K562 (cell line): ENCODE results near the gene SH3D19. TPM values are rescaled to one million over a fixed set of nuclear protein-coding genes. Genes with fewer than 3 reads are reported as not detected.

Source experiments
- ATAC-seq: fragments of 200-7000 bp; cut with Tn5 transposase; 3 replicates; pipeline ENCODE4 v1.9.1; 2020; ENCODE audit warnings: moderate library complexity
- BruUV-seq: library from RNA; stranded (reverse); fragments of 400-500 nt; replicated peaks from 2 replicates; lab custom pipeline; 2021; lab: Mats Ljungman, UMichigan
- CTCF ChIA-PET: fragments of 300-600 bp; formaldehyde crosslinking; extraction: SDS; loops from one replicate; lab custom pipeline; 2021; ENCODE audit warnings: low intra/inter-chr PET ratio; lab: Yijun Ruan, JAX
- POLR2A ChIA-PET: fragments of 300-600, 350-650 bp; sonication (Branson Sonifier 250); formaldehyde crosslinking; extraction: SDS; loops from one replicate; lab custom pipeline; 2021; ENCODE audit warnings: antibody characterized with exemption, inconsistent platforms; lab: Yijun Ruan, JAX
- DNase-seq, 4 experiments: peaks; one replicate each; pipeline versions ENCODE4 v3.0.0 to v3.0.0-alpha.2; 2011 to 2018; ENCODE audit warnings: low spot score in 3 of 4, mixed read lengths in 3 of 4; ENCODE audit errors: extremely low read depth in 1 of 4
- FAIRE-seq: peaks from 2 replicates; lab custom pipeline; 2011; peaks lifted over from hg19 to GRCh38; lab: Jason Lieb, UNC
- H2AFZ ChIP-seq: 2 replicates; pipeline ENCODE4 v1.6.0; 2011; ENCODE audit warnings: low read depth, low read length, control low read depth, inconsistent platforms
- H3K27ac ChIP-seq: fragments of 200-600 bp; 3 replicates; pipeline ENCODE4 v1.8.0; 2011; ENCODE audit warnings: low read depth, mild to moderate bottlenecking, control low read depth, inconsistent platforms, low read length, moderate library complexity, mixed read lengths; ENCODE audit errors: extremely low read depth
- H3K27me3 ChIP-seq, 2 experiments: fragments of 300-600 bp in 1 of 2; 2 replicates in 1 of 2; 3 replicates in 1 of 2; pipeline versions ENCODE4 v1.6.0 to v1.8.0; 2011; ENCODE audit warnings: inconsistent platforms in 2 of 2, low read length in 2 of 2, mild to moderate bottlenecking in 1 of 2, mixed read lengths in 1 of 2, moderate library complexity in 1 of 2; ENCODE audit not compliant: control insufficient read depth in 2 of 2, insufficient read depth in 2 of 2
- H3K36me3 ChIP-seq: fragments of 300-600 bp; 3 replicates; pipeline ENCODE4 v1.8.0; 2011; ENCODE audit warnings: mild to moderate bottlenecking, low read length, inconsistent platforms; ENCODE audit not compliant: control insufficient read depth, insufficient read depth
- H3K4me1 ChIP-seq, 2 experiments: fragments of 200-600 bp in 1 of 2; replicated peaks in 1 of 2; 2 replicates in 1 of 2; 3 replicates in 1 of 2; pipeline versions ENCODE4 v1.5.1 to v1.8.0; 2011; ENCODE audit warnings: inconsistent platforms in 2 of 2, low read length in 2 of 2, mild to moderate bottlenecking in 1 of 2, mixed read lengths in 1 of 2, moderate library complexity in 1 of 2; ENCODE audit not compliant: control insufficient read depth in 2 of 2, insufficient read depth in 2 of 2
- H3K4me2 ChIP-seq: 2 replicates; pipeline ENCODE4 v1.6.1; 2011; ENCODE audit warnings: low read length, control low read depth, inconsistent platforms, mixed read lengths; ENCODE audit not compliant: insufficient read depth
- H3K4me3 ChIP-seq: fragments of 200-600 bp; sonication (generic), shearing (Covaris generic); 2 replicates; pipeline ENCODE4 v1.5.1; 2016; ENCODE audit warnings: control low read depth, inconsistent platforms
- H3K79me2 ChIP-seq: fragments of 200-600 bp; 3 replicates; pipeline ENCODE4 v1.8.0; 2011; ENCODE audit warnings: low read length, inconsistent platforms; ENCODE audit not compliant: control insufficient read depth, insufficient read depth
- H3K9ac ChIP-seq, 2 experiments: 2 replicates each; pipeline versions ENCODE4 v1.6.0 to v1.6.1; 2011; ENCODE audit warnings: low read depth in 2 of 2, low read length in 2 of 2, control low read depth in 1 of 2, inconsistent platforms in 1 of 2, mild to moderate bottlenecking in 1 of 2, mixed read lengths in 1 of 2; ENCODE audit not compliant: insufficient read depth in 1 of 2
- H3K9me1 ChIP-seq: one replicate; pipeline ENCODE4 v1.6.0; 2011; ENCODE audit warnings: inconsistent platforms, mild to moderate bottlenecking, low read length, moderate library complexity; ENCODE audit not compliant: control insufficient read depth, insufficient read depth
- H3K9me3 ChIP-seq: replicated peaks from 2 replicates; pipeline ENCODE4 v1.5.1; 2011; ENCODE audit warnings: low read depth, low read length, inconsistent platforms; ENCODE audit not compliant: control insufficient read depth, insufficient read depth
- H4K20me1 ChIP-seq: replicated peaks from 2 replicates; pipeline ENCODE4 v1.6.1; 2011; ENCODE audit warnings: low read length, inconsistent platforms, mixed read lengths; ENCODE audit not compliant: control insufficient read depth, insufficient read depth
- DIDO1 ChIP-seq: fragments of 450-650 bp; IDR thresholded peaks from 2 replicates; pipeline ENCODE4 v1.6.1; 2016; ENCODE audit warnings: low read depth, missing biosample characterization, missing genetic modification characterization
- MAFK ChIP-seq: IDR thresholded peaks from 2 replicates; pipeline ENCODE4 v1.6.1; 2011; ENCODE audit warnings: low read length, improper control_type of control experiment
- MAZ ChIP-seq, 2 experiments: fragments of 450-650 bp in 1 of 2; sonication (generic) in 1 of 2; formaldehyde crosslinking; IDR thresholded peaks in 1 of 2; conservative IDR thresholded peaks in 1 of 2; 2 replicates each; pipeline versions ENCODE4 v1.4.0 to v1.5.0; 2020; ENCODE audit warnings: mild to moderate bottlenecking in 1 of 2, missing genetic modification reagents in 1 of 2
- MEF2D ChIP-seq: conservative IDR thresholded peaks from 2 replicates; pipeline ENCODE4 v1.6.1; 2016; ENCODE audit warnings: low read depth, missing genetic modification characterization, missing compliant biosample characterization
- POLR3A ChIP-seq: IDR thresholded peaks from 2 replicates; pipeline ENCODE4 v1.6.1; 2011; ENCODE audit warnings: borderline replicate concordance, mild to moderate bottlenecking, moderate library complexity; ENCODE audit not compliant: insufficient read length, insufficient read depth; ENCODE audit errors: extremely low read depth
- SRSF9 ChIP-seq: fragments of 200-400 bp; formaldehyde crosslinking; IDR thresholded peaks from 2 replicates; pipeline ENCODE4 v1.6.1; 2017; ENCODE audit warnings: low read depth, low read length, borderline replicate concordance
- ZFX ChIP-seq: sonication (generic); formaldehyde crosslinking; IDR thresholded peaks from 2 replicates; pipeline ENCODE4 v1.8.0; 2022; ENCODE audit warnings: mild to moderate bottlenecking, missing genetic modification reagents, moderate library complexity
- ZNF384 ChIP-seq: IDR thresholded peaks from 2 replicates; pipeline ENCODE4 v1.6.1; 2012; ENCODE audit warnings: low read depth, low read length, improper control_type of control experiment
- ZNF41 ChIP-seq: fragments of 250-450 bp; sonication (Bioruptor Pico); conservative IDR thresholded peaks from 2 replicates; pipeline ENCODE4 v1.4.0; 2020; ENCODE audit warnings: mild to moderate bottlenecking
- WGBS: fragments of 100-300 bp; shearing (Covaris generic); methylation state at CpG from one replicate; pipeline ENCODE4 v1.1.6; 2016; ENCODE audit warnings: low coverage, mixed read lengths; ENCODE audit not compliant: insufficient coverage; ENCODE audit errors: missing lambda C conversion rate; 5-methylcytosine and 5-hydroxymethylcytosine counted together
- in situ Hi-C: fragments of 300-500 bp; cut with MboI; formaldehyde crosslinking; loops from 4 replicates; pipeline ENCODE4 v1.15.0; 2018; ENCODE audit warnings: inconsistent platforms, mixed read lengths
- intact Hi-C: fragments of 100-400 bp; cut with micrococcal nuclease; formaldehyde crosslinking; loops from 2 replicates; pipeline ENCODE4 v1.14.2; 2022
- polyA plus RNA-seq, 8 experiments: library from polyadenylated mRNA; depleted of rRNA in 4 of 8; stranded (reverse) in 5 of 8; unstranded in 3 of 8; fragments of >200 nt; fragmentation: Nextera tagmentation in 2 of 8; fragmentation: Illumina TruSeq in 1 of 8; extraction: Ambion mirVana in 2 of 8; extraction: Trizol in 1 of 8; gene quantifications; 2 replicates each; pipeline versions ENCODE4 v1.2.1 to v1.2.3, GENCODE V29; 2011 to 2014; ENCODE audit warnings: inconsistent platforms in 1 of 8, missing spikeins in 1 of 8
- total RNA-seq, 7 experiments: library from RNA; depleted of rRNA in 6 of 7; stranded (reverse); fragments of >200 nt in 6 of 7; fragmentation: Illumina TruSeq in 2 of 7; extraction: Trizol in 2 of 7; gene quantifications; 2 replicates each; pipeline versions ENCODE4 v1.2.1 to v1.2.3, GENCODE V29; 2011 to 2021; ENCODE audit warnings: low replicate concordance in 1 of 7
- TF ChIP-seq, protein P1 (sequence below): fragments of 250-450 bp; sonication (Bioruptor Pico); IDR thresholded peaks from 2 replicates; pipeline ENCODE4 v1.5.0; 2020; ENCODE audit warnings: mild to moderate bottlenecking
- TF ChIP-seq, protein P2 (sequence below): fragments of 250-450 bp; sonication (Bioruptor Pico); IDR thresholded peaks from 2 replicates; pipeline ENCODE4 v1.9.0; 2021; ENCODE audit warnings: mild to moderate bottlenecking, inconsistent platforms
- TF ChIP-seq, protein P3 (sequence below): fragments of 250-450 bp; sonication (Bioruptor Pico); IDR thresholded peaks from 2 replicates; pipeline ENCODE4 v1.6.1; 2021; ENCODE audit warnings: mild to moderate bottlenecking
- TF ChIP-seq, protein P4 (sequence below), 3 experiments: IDR thresholded peaks in 2 of 3; conservative IDR thresholded peaks in 1 of 3; 2 replicates each; pipeline ENCODE4 v1.5.1; 2011 to 2012; ENCODE audit warnings: low read length in 3 of 3, mild to moderate bottlenecking in 3 of 3, control low read depth in 2 of 3, improper control_type of control experiment in 1 of 3, inconsistent platforms in 1 of 3, low read depth in 1 of 3, mixed read lengths in 1 of 3, moderate library complexity in 1 of 3; ENCODE audit not compliant: insufficient read depth in 2 of 3

SH3D19 gene
- total and polyA plus RNA-seq, 9 of the 15 experiments (the other 6 are each of a cell fraction or from before 2014, with no cell fraction given), result 0.42 to 2.2 (median 1.1) TPM; not detected in 6

DNA sequence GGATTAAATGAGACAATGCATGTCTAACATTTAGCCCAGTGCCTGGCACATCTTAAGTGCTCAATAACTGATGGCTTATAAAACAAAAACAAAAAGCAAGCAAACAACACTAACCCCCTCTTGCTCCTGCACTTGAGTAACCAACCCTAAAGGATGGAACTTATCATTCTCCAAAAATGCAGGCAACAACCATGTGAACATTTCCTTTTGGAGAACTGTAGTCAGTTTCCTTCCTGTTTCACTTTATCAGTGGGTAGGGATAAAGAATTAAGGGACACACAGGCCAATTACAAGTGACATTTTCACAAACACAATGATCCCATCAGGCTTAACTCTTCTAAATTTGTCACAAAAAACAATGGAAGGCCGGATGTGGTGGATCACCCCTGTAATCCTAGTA, 195.6 kb downstream of the SH3D19 start (continued):
- no peak for TF ChIP-seq POLR3A
- TF ChIP-seq, all 486 proteins: peak for 0

DNA sequence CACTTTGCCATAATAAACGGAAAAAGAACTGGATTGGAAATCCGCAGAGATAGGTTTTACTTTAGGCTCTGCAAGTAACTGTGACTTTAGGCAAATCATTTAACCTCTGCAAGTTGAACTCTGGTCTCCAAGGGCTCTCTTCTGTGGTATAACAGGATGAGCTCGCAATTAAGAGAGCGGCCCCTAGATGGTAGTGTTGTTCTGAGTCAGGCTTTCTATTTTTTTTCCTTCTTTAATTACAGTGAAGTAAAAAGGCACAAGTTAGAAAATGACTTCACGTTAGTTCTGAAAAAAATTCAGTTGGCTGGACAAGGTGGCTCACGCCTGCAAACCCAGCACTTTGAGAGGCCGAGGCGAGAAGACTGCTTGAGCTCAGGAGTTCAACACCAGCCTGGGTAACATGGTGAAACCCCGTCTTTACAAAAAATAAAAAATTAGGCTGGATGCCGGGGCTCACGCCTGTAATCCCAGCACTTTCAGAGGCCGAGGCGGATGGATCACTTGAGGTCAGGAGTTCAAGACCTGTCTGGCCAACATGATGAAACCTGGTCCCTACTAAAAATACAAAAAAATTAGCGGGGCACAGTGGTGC, 207.9 kb downstream of the SH3D19 start:
- in situ Hi-C loops, result loop anchor here (10.0 kb wide), 1 partner anchor 497 kb away; no protein-coding TSS in a partner anchor
- H3K27ac ChIP-seq, result no peak overlapping the region
- H3K4me1 ChIP-seq, result no peaks in the 10 kb centered on the region
- H3K9me3 ChIP-seq, result no peaks in the 10 kb centered on the region
- no peaks in the 10 kb centered on the region for H3K9me1 ChIP-seq
- peak; percentile 85 for ATAC-seq
- DNase-seq, result peak; percentile 56 to 69 (median 59)
- CTCF ChIA-PET, result interaction anchor here (0.5 to 0.7 kb wide), 2 partner anchors 1280 to 1727 kb away, joined by 3 to 4 read pairs; no protein-coding TSS in a partner anchor
- H4K20me1 ChIP-seq, result no peaks in the 10 kb centered on the region
- POLR2A ChIA-PET, result interaction anchor here (0.6 to 1.3 kb wide), 5 partner anchors 9 to 954 kb away, joined by 3 to 4 read pairs (median 3); no protein-coding TSS in a partner anchor
- 19% methylated on average over 14 of the region's 14 CpGs for WGBS
- FAIRE-seq, result peak; percentile 84
- intact Hi-C loops, result loop anchor here (1.0 to 10.0 kb wide), 5 partner anchors 50 to 527 kb away; partner anchors contain the start of gene PRSS48
- H3K9ac ChIP-seq, result no peak overlapping the region
- H3K36me3 ChIP-seq, result no peaks in the 10 kb centered on the region
- no peak overlapping the region for H3K4me3 ChIP-seq
- no peak overlapping the region for H3K4me2 ChIP-seq
- no peak overlapping the region for H2AFZ ChIP-seq
- H3K27me3 ChIP-seq, result no peaks in the 10 kb centered on the region; a peak in 1 of 5 replicates
- no TSS peak for BruUV-seq
- no peaks in the 10 kb centered on the region for H3K79me2 ChIP-seq
- TF ChIP-seq MEF2D (tag), result no peak
- TF ChIP-seq, protein P1, sequence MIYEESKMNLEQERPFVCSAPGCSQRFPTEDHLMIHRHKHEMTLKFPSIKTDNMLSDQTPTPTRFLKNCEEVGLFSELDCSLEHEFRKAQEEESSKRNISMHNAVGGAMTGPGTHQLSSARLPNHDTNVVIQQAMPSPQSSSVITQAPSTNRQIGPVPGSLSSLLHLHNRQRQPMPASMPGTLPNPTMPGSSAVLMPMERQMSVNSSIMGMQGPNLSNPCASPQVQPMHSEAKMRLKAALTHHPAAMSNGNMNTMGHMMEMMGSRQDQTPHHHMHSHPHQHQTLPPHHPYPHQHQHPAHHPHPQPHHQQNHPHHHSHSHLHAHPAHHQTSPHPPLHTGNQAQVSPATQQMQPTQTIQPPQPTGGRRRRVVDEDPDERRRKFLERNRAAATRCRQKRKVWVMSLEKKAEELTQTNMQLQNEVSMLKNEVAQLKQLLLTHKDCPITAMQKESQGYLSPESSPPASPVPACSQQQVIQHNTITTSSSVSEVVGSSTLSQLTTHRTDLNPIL (CRISPR knock-in tag), result no peak
- no peak for TF ChIP-seq ZFX (CRISPR knock-in tag)
- no peak for TF ChIP-seq SRSF9
- TF ChIP-seq, protein P2, sequence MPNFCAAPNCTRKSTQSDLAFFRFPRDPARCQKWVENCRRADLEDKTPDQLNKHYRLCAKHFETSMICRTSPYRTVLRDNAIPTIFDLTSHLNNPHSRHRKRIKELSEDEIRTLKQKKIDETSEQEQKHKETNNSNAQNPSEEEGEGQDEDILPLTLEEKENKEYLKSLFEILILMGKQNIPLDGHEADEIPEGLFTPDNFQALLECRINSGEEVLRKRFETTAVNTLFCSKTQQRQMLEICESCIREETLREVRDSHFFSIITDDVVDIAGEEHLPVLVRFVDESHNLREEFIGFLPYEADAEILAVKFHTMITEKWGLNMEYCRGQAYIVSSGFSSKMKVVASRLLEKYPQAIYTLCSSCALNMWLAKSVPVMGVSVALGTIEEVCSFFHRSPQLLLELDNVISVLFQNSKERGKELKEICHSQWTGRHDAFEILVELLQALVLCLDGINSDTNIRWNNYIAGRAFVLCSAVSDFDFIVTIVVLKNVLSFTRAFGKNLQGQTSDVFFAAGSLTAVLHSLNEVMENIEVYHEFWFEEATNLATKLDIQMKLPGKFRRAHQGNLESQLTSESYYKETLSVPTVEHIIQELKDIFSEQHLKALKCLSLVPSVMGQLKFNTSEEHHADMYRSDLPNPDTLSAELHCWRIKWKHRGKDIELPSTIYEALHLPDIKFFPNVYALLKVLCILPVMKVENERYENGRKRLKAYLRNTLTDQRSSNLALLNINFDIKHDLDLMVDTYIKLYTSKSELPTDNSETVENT, result no peak
- TF ChIP-seq ZNF41 (CRISPR knock-in tag), result no peak
- TF ChIP-seq MAFK, result no peak
- TF ChIP-seq MAZ (CRISPR knock-in tag; conservative IDR thresholded peaks at IDR 0.05 in 1 of 2, IDR thresholded peaks at IDR 0.05 in 1 of 2), result no peak
- peak; percentile 91 for TF ChIP-seq ZNF384
- no peak for TF ChIP-seq DIDO1
- TF ChIP-seq, protein P3, sequence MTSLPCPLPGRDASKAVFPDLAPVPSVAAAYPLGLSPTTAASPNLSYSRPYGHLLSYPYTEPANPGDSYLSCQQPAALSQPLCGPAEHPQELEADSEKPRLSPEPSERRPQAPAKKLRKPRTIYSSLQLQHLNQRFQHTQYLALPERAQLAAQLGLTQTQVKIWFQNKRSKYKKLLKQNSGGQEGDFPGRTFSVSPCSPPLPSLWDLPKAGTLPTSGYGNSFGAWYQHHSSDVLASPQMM (CRISPR knock-in tag), result no peak
- TF ChIP-seq, protein P4, sequence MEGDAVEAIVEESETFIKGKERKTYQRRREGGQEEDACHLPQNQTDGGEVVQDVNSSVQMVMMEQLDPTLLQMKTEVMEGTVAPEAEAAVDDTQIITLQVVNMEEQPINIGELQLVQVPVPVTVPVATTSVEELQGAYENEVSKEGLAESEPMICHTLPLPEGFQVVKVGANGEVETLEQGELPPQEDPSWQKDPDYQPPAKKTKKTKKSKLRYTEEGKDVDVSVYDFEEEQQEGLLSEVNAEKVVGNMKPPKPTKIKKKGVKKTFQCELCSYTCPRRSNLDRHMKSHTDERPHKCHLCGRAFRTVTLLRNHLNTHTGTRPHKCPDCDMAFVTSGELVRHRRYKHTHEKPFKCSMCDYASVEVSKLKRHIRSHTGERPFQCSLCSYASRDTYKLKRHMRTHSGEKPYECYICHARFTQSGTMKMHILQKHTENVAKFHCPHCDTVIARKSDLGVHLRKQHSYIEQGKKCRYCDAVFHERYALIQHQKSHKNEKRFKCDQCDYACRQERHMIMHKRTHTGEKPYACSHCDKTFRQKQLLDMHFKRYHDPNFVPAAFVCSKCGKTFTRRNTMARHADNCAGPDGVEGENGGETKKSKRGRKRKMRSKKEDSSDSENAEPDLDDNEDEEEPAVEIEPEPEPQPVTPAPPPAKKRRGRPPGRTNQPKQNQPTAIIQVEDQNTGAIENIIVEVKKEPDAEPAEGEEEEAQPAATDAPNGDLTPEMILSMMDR (IDR thresholded peaks at IDR 0.05 in 2 of 3, conservative IDR thresholded peaks at IDR 0.05 in 1 of 3; ENCODE audit: insufficient read depth in 2 of 3, low read depth in 1 of 3, low read length in 3 of 3), result peak; percentile 57 to 87 (median 77)
